Left ventricle myocardium inferior (tissue), 1 donor: ENCODE results near the gene SLC44A4. TPM values are rescaled to one million over a fixed set of nuclear protein-coding genes. Genes with fewer than 3 reads are reported as not detected.
"Not testable (repeated sequence)": the region's sequence is repeated elsewhere in the genome, so short reads cannot be mapped to it uniquely, and the experiment has no call there.

Experiments
- DNase-seq: peaks from one replicate; pipeline ENCODE4 v3.0.0-alpha.2; 2020
- H3K27ac ChIP-seq: fragments of 200-600 bp; replicated peaks from 2 replicates; pipeline ENCODE4 v1.8.0; 2021
- H3K27me3 ChIP-seq: fragments of 200-600 bp; 2 replicates; pipeline ENCODE4 v1.8.0; 2021; ENCODE audit warnings: low read depth
- H3K36me3 ChIP-seq: fragments of 200-600 bp; 2 replicates; pipeline ENCODE4 v1.8.0; 2021
- H3K4me1 ChIP-seq: fragments of 200-600 bp; 2 replicates; pipeline ENCODE4 v1.8.0; 2021
- H3K4me3 ChIP-seq: fragments of 200-600 bp; 2 replicates; pipeline ENCODE4 v1.8.0; 2021; ENCODE audit warnings: mild to moderate bottlenecking, moderate library complexity
- H3K9me3 ChIP-seq: fragments of 200-600 bp; replicated peaks from 2 replicates; pipeline ENCODE4 v1.8.0; 2021
- intact Hi-C: fragments of 100-400 bp; cut with micrococcal nuclease; formaldehyde crosslinking; loops from one replicate; pipeline ENCODE4 v1.11.0; 2022
- total RNA-seq: library from RNA; stranded (reverse); fragmentation: NEBNext Ultra II Directional; extraction: Animal tissue kit (Norgen Biotek cat#: 25700); gene quantifications from one replicate; pipeline ENCODE4 v1.2.1, GENCODE V29; 2021
- TF ChIP-seq, protein P1 (sequence below): fragments of 200-600 bp; IDR thresholded peaks from 2 replicates; pipeline ENCODE4 v1.8.0; 2021; ENCODE audit warnings: antibody characterized with exemption, mild to moderate bottlenecking, borderline replicate concordance
- donor health status: DM: no; HTN: yes; CAD: no; lungs with severe emphysema.

SLC44A4 gene
- total RNA-seq, 1 donor from 2014 or later = 0.08 TPM

DNA sequence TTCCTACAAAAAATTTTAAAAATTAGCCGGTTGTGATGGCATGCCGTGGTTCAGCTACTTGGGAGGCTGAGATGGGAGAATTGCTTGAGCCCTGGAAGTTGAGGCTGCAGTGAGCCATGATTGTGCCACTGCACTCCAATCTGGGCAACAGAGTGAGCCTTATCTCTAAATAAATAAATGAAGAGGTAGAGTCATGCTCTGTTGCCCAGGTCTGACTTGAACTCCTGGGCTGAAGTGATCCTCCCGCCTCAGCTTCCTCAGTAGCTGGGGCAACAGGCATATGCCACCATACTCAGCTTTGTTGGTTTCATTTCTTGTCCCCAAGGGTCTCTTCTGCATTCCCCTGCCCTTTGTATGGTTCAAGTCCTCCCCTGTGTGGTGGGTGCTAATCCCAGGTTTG is 34.3 kb downstream of the SLC44A4 start:
- Histone ChIP-seq H3K27ac (no peak overlapping the region), H3K9me3 (no peaks in the 10 kb centered on the region), H3K4me1 (no peaks in the 10 kb centered on the region), H3K27me3 (no peaks in the 10 kb centered on the region), H3K36me3 (peaks cover 21% of the 10 kb centered on the region), H3K4me3 (no peak overlapping the region)
- no peak for DNase-seq
- TF ChIP-seq, protein P1, sequence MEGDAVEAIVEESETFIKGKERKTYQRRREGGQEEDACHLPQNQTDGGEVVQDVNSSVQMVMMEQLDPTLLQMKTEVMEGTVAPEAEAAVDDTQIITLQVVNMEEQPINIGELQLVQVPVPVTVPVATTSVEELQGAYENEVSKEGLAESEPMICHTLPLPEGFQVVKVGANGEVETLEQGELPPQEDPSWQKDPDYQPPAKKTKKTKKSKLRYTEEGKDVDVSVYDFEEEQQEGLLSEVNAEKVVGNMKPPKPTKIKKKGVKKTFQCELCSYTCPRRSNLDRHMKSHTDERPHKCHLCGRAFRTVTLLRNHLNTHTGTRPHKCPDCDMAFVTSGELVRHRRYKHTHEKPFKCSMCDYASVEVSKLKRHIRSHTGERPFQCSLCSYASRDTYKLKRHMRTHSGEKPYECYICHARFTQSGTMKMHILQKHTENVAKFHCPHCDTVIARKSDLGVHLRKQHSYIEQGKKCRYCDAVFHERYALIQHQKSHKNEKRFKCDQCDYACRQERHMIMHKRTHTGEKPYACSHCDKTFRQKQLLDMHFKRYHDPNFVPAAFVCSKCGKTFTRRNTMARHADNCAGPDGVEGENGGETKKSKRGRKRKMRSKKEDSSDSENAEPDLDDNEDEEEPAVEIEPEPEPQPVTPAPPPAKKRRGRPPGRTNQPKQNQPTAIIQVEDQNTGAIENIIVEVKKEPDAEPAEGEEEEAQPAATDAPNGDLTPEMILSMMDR = no peak
- intact Hi-C loops = no loop called here

DNA sequence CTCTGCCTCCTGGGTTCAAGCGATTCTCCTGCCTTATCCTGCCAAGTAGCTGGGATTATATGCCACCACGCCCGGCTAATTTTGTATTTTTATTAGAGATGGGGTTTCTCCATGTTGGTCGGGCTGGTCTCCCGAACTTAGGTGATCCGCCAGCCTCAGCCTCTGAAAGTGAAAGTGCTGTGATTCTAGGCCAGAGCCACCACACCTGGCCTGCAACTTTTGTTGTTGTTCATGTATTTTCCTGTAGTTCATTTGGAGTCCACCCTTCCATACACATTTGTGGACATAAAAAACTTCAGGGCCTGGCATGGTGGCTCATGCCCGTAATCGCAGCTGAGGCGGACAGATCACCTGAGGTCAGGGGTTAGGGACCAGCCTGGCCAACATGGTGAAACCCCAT is 36.7 kb downstream of the SLC44A4 start:
- TF ChIP-seq, protein P1 = no peak
- Histone ChIP-seq H3K27me3 (no peaks in the 10 kb centered on the region), H3K27ac (no peak overlapping the region), H3K36me3 (peaks cover 46% of the 10 kb centered on the region), H3K4me3 (no peak overlapping the region), H3K9me3 (no peaks in the 10 kb centered on the region), H3K4me1 (peaks cover 20% of the 10 kb centered on the region)
- DNase-seq = no peak
- intact Hi-C loops = no loop called here

DNA sequence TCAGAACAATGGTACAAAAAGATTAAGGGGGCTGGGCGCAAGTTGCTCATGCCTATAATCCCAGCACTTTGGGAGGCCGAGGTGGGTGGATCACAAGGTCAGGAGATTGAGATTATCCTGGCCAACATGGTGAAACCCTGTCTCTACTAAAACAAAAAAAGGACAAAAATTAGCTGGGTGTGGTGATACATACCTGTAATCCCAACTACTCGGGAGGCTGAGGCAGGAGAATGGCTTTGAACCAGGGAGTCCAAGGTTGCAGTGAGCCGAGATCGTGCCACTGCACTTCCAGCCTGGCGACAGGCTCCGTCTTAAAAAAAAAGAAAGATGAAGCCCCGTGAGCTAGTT is 39.0 kb downstream of the SLC44A4 start:
- H3K27ac ChIP-seq, DNase-seq, H3K4me3 ChIP-seq, H3K9me3 ChIP-seq, H3K27me3 ChIP-seq, intact Hi-C loops: not testable (repeated sequence)
- peaks cover 43% of the 10 kb centered on the region for H3K4me1 ChIP-seq
- peaks cover 51% of the 10 kb centered on the region for H3K36me3 ChIP-seq

DNA sequence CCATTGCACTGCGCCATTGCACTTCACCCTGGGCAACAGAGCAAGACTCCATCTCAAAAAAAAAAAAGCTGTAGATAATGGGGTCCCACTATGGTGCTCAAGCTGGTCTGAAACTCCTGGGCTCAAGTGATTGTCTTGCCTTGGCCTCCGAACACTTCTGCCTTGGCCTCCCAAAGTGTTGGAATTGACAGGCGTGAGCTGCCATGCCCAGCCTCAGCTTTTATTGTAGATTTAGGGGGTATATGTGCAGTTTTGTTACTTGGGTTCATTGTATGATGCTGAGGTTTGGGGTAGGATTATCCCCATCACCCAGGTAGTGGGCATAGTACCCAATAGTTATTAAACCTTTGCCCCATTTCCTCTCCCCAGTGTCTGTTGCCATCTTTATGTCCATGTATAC is 39.8 kb downstream of the SLC44A4 start:
- intact Hi-C loops = no loop called here
- H3K4me1 ChIP-seq = peaks cover 47% of the 10 kb centered on the region
- H3K27me3 ChIP-seq = no peaks in the 10 kb centered on the region
- TF ChIP-seq, protein P1 = no peak
- no peak overlapping the region for H3K27ac ChIP-seq
- no peak for DNase-seq
- H3K4me3 ChIP-seq = no peak overlapping the region
- H3K36me3 ChIP-seq = peaks cover 51% of the 10 kb centered on the region
- H3K9me3 ChIP-seq = no peaks in the 10 kb centered on the region

DNA sequence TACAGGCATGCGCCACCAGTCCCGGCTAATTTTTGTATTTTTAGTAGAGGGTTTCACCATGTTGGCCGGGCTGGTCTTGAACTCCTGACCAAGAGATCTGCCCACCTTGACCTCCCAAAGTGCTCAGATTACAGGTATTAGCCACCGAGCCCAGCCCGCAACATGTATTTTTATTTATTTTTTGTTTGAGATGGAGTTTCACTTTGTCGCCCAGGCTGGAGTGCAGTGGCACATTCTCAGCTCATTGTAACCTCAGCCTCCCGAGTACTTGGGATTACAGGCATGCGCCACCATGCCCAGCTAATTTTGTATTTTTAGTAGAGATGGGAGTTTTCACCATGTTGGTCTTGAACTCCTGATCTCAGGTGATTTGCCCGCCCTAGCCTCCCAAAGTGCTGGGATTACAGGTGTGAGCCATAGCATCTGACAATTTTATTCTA is 40.7 kb downstream of the SLC44A4 start:
- H3K27ac ChIP-seq = peak overlapping the region; percentile 97
- intact Hi-C loops = not testable (repeated sequence)

DNA sequence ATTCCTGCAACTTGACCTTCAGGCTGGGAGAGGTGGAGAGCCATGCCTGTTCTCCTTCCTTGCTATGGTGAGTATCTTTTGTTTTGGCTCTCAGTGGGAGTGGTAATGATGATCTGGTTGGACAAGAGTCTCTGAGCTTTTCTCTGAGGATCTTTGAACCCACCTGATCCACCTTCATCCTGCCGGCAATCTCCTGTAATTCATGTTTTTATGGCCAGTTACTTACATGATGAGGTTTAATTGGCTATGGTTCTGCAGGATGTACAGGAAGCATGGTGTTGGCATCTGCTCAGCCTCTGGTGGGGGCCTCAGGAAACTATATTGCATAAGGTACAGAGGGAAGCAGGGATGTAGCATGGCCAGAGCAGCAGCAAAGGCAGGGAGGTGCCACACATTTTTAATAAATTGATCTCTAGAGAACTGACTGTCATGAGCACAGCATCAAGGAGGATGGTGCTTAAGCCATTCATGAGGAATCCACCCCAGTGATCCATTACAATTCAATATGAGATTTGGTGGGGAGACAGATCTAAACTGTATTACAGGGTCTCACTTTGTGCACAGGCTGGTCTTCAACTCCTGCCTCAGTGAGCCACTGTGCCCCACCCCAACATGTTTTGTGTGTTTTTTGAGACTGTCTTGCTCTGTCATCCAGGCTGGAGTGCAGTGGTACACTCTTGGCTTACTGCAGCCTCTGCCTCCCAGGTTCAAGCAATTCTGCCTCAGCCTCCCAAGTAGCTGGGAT is 41.3 kb downstream of the SLC44A4 start:
- Histone ChIP-seq H3K4me3 (peak overlapping the region; percentile 99), H3K27me3 (no peaks in the 10 kb centered on the region), H3K36me3 (peaks cover 51% of the 10 kb centered on the region), H3K4me1 (peaks cover 54% of the 10 kb centered on the region), H3K9me3 (no peaks in the 10 kb centered on the region), H3K27ac (peak overlapping the region; percentile 97)
- no peak for DNase-seq
- TF ChIP-seq, protein P1 = no peak
- intact Hi-C loops = no loop called here

More for the DNA sequence above, 40.7 kb downstream of the SLC44A4 start:
- Histone ChIP-seq H3K4me1 (peaks cover 51% of the 10 kb centered on the region), H3K36me3 (peaks cover 51% of the 10 kb centered on the region), H3K4me3 (peak overlapping the region; percentile 99)
- not testable (repeated sequence) for H3K9me3 ChIP-seq, DNase-seq, H3K27me3 ChIP-seq
